K562 (cell line): ENCODE measurements around the gene THOP1. TPM values are rescaled to one million over a fixed set of nuclear protein-coding genes. Genes with fewer than 3 reads are reported as not detected.
A peak's percentile ranks its signal among the peaks of the same experiment; 100 is the strongest.

ENCODE experiments used
- ATAC-seq: fragments of 200-7000 bp; cut with Tn5 transposase; 3 replicates; pipeline ENCODE4 v1.9.1; 2020; ENCODE audit warnings: moderate library complexity
- BruUV-seq: library from RNA; stranded (reverse); fragments of 400-500 nt; replicated peaks from 2 replicates; lab custom pipeline; 2021; lab: Mats Ljungman, UMichigan
- CTCF ChIA-PET: fragments of 300-600 bp; formaldehyde crosslinking; extraction: SDS; loops from one replicate; lab custom pipeline; 2021; ENCODE audit warnings: low intra/inter-chr PET ratio; lab: Yijun Ruan, JAX
- POLR2A ChIA-PET: fragments of 300-600, 350-650 bp; sonication (Branson Sonifier 250); formaldehyde crosslinking; extraction: SDS; loops from one replicate; lab custom pipeline; 2021; ENCODE audit warnings: antibody characterized with exemption, inconsistent platforms; lab: Yijun Ruan, JAX
- DNase-seq, 4 experiments: peaks; one replicate each; pipeline versions ENCODE4 v3.0.0 to v3.0.0-alpha.2; 2011 to 2018; ENCODE audit warnings: low spot score in 3 of 4, mixed read lengths in 3 of 4; ENCODE audit errors: extremely low read depth in 1 of 4
- FAIRE-seq: peaks from 2 replicates; lab custom pipeline; 2011; peaks lifted over from hg19 to GRCh38; lab: Jason Lieb, UNC
- H2AFZ ChIP-seq: 2 replicates; pipeline ENCODE4 v1.6.0; 2011; ENCODE audit warnings: low read depth, low read length, control low read depth, inconsistent platforms
- H3K27ac ChIP-seq: fragments of 200-600 bp; 3 replicates; pipeline ENCODE4 v1.8.0; 2011; ENCODE audit warnings: low read depth, mild to moderate bottlenecking, control low read depth, inconsistent platforms, low read length, moderate library complexity, mixed read lengths; ENCODE audit errors: extremely low read depth
- H3K27me3 ChIP-seq, 2 experiments: fragments of 300-600 bp in 1 of 2; 2 replicates in 1 of 2; 3 replicates in 1 of 2; pipeline versions ENCODE4 v1.6.0 to v1.8.0; 2011; ENCODE audit warnings: inconsistent platforms in 2 of 2, low read length in 2 of 2, mild to moderate bottlenecking in 1 of 2, mixed read lengths in 1 of 2, moderate library complexity in 1 of 2; ENCODE audit not compliant: control insufficient read depth in 2 of 2, insufficient read depth in 2 of 2
- H3K36me3 ChIP-seq: fragments of 300-600 bp; 3 replicates; pipeline ENCODE4 v1.8.0; 2011; ENCODE audit warnings: mild to moderate bottlenecking, low read length, inconsistent platforms; ENCODE audit not compliant: control insufficient read depth, insufficient read depth
- H3K4me1 ChIP-seq, 2 experiments: fragments of 200-600 bp in 1 of 2; replicated peaks in 1 of 2; 2 replicates in 1 of 2; 3 replicates in 1 of 2; pipeline versions ENCODE4 v1.5.1 to v1.8.0; 2011; ENCODE audit warnings: inconsistent platforms in 2 of 2, low read length in 2 of 2, mild to moderate bottlenecking in 1 of 2, mixed read lengths in 1 of 2, moderate library complexity in 1 of 2; ENCODE audit not compliant: control insufficient read depth in 2 of 2, insufficient read depth in 2 of 2
- H3K4me2 ChIP-seq: 2 replicates; pipeline ENCODE4 v1.6.1; 2011; ENCODE audit warnings: low read length, control low read depth, inconsistent platforms, mixed read lengths; ENCODE audit not compliant: insufficient read depth
- H3K4me3 ChIP-seq: fragments of 200-600 bp; sonication (generic), shearing (Covaris generic); 2 replicates; pipeline ENCODE4 v1.5.1; 2016; ENCODE audit warnings: control low read depth, inconsistent platforms
- H3K79me2 ChIP-seq: fragments of 200-600 bp; 3 replicates; pipeline ENCODE4 v1.8.0; 2011; ENCODE audit warnings: low read length, inconsistent platforms; ENCODE audit not compliant: control insufficient read depth, insufficient read depth
- H3K9ac ChIP-seq, 2 experiments: 2 replicates each; pipeline versions ENCODE4 v1.6.0 to v1.6.1; 2011; ENCODE audit warnings: low read depth in 2 of 2, low read length in 2 of 2, control low read depth in 1 of 2, inconsistent platforms in 1 of 2, mild to moderate bottlenecking in 1 of 2, mixed read lengths in 1 of 2; ENCODE audit not compliant: insufficient read depth in 1 of 2
- H3K9me1 ChIP-seq: one replicate; pipeline ENCODE4 v1.6.0; 2011; ENCODE audit warnings: inconsistent platforms, mild to moderate bottlenecking, low read length, moderate library complexity; ENCODE audit not compliant: control insufficient read depth, insufficient read depth
- H3K9me3 ChIP-seq: replicated peaks from 2 replicates; pipeline ENCODE4 v1.5.1; 2011; ENCODE audit warnings: low read depth, low read length, inconsistent platforms; ENCODE audit not compliant: control insufficient read depth, insufficient read depth
- H4K20me1 ChIP-seq: replicated peaks from 2 replicates; pipeline ENCODE4 v1.6.1; 2011; ENCODE audit warnings: low read length, inconsistent platforms, mixed read lengths; ENCODE audit not compliant: control insufficient read depth, insufficient read depth
- ARID3A ChIP-seq: IDR thresholded peaks from 2 replicates; pipeline ENCODE4 v1.6.1; 2012; ENCODE audit warnings: low read depth, low read length, improper control_type of control experiment, borderline replicate concordance
- HNRNPK ChIP-seq: fragments of 200-400 bp; formaldehyde crosslinking; IDR thresholded peaks from one replicate; pipeline ENCODE4 v1.6.1; 2018; ENCODE audit warnings: mild to moderate bottlenecking, low read depth, low read length; ENCODE audit not compliant: poor library complexity, severe bottlenecking
- JUN ChIP-seq, 2 experiments: sonication (generic) in 1 of 2; formaldehyde crosslinking in 1 of 2; IDR thresholded peaks; 2 replicates each; pipeline versions ENCODE4 v1.6.1 to v1.8.0; 2012 to 2022; ENCODE audit warnings: borderline replicate concordance in 2 of 2, mild to moderate bottlenecking in 2 of 2, improper control_type of control experiment in 1 of 2, low read depth in 1 of 2, low read length in 1 of 2, missing genetic modification reagents in 1 of 2
- MEIS2 ChIP-seq: fragments of 450-650 bp; IDR thresholded peaks from 2 replicates; pipeline ENCODE4 v1.6.1; 2014; ENCODE audit warnings: mild to moderate bottlenecking; ENCODE audit not compliant: partially characterized antibody
- MYC ChIP-seq, 2 experiments: fragments of 250-450 bp in 1 of 2; sonication (Bioruptor Pico) in 1 of 2; IDR thresholded peaks; 2 replicates each; pipeline versions ENCODE4 v1.5.1 to v1.6.1; 2012 to 2021; ENCODE audit warnings: low read depth in 2 of 2, borderline replicate concordance in 1 of 2, improper control_type of control experiment in 1 of 2, low read length in 1 of 2, mild to moderate bottlenecking in 1 of 2, moderate library complexity in 1 of 2
- NFXL1 ChIP-seq: fragments of 450-650 bp; formaldehyde crosslinking; IDR thresholded peaks from 2 replicates; pipeline ENCODE4 v1.4.0; 2021; ENCODE audit warnings: mild to moderate bottlenecking
- PHB2 ChIP-seq: fragments of 450-650 bp; IDR thresholded peaks from 2 replicates; pipeline ENCODE4 v1.6.1; 2017; ENCODE audit warnings: low read depth
- SRSF9 ChIP-seq: fragments of 200-400 bp; formaldehyde crosslinking; IDR thresholded peaks from 2 replicates; pipeline ENCODE4 v1.6.1; 2017; ENCODE audit warnings: low read depth, low read length, borderline replicate concordance
- ZC3H11A ChIP-seq: IDR thresholded peaks from 2 replicates; pipeline ENCODE4 v1.6.1; 2012; ENCODE audit warnings: low read depth, low read length, improper control_type of control experiment
- ZNF143 ChIP-seq: sonication (generic); formaldehyde crosslinking; IDR thresholded peaks from 2 replicates; pipeline ENCODE4 v1.9.0; 2022; ENCODE audit warnings: mild to moderate bottlenecking, missing genetic modification reagents
- ZNF184 ChIP-seq: sonication (generic); formaldehyde crosslinking; IDR thresholded peaks from 2 replicates; pipeline ENCODE4 v1.5.0; 2020; ENCODE audit warnings: missing genetic modification reagents
- ZNF609 ChIP-seq: sonication (generic); formaldehyde crosslinking; IDR thresholded peaks from 2 replicates; pipeline ENCODE4 v1.8.1; 2023; ENCODE audit warnings: missing genetic modification reagents, mild to moderate bottlenecking, borderline replicate concordance
- WGBS: fragments of 100-300 bp; shearing (Covaris generic); methylation state at CpG from one replicate; pipeline ENCODE4 v1.1.6; 2016; ENCODE audit warnings: low coverage, mixed read lengths; ENCODE audit not compliant: insufficient coverage; ENCODE audit errors: missing lambda C conversion rate; 5-methylcytosine and 5-hydroxymethylcytosine counted together
- in situ Hi-C: fragments of 300-500 bp; cut with MboI; formaldehyde crosslinking; loops from 4 replicates; pipeline ENCODE4 v1.15.0; 2018; ENCODE audit warnings: inconsistent platforms, mixed read lengths
- intact Hi-C: fragments of 100-400 bp; cut with micrococcal nuclease; formaldehyde crosslinking; loops from 2 replicates; pipeline ENCODE4 v1.14.2; 2022
- polyA plus RNA-seq, 8 experiments: library from polyadenylated mRNA; depleted of rRNA in 4 of 8; stranded (reverse) in 5 of 8; unstranded in 3 of 8; fragments of >200 nt; fragmentation: Nextera tagmentation in 2 of 8; fragmentation: Illumina TruSeq in 1 of 8; extraction: Ambion mirVana in 2 of 8; extraction: Trizol in 1 of 8; gene quantifications; 2 replicates each; pipeline versions ENCODE4 v1.2.1 to v1.2.3, GENCODE V29; 2011 to 2014; ENCODE audit warnings: inconsistent platforms in 1 of 8, missing spikeins in 1 of 8
- total RNA-seq, 7 experiments: library from RNA; depleted of rRNA in 6 of 7; stranded (reverse); fragments of >200 nt in 6 of 7; fragmentation: Illumina TruSeq in 2 of 7; extraction: Trizol in 2 of 7; gene quantifications; 2 replicates each; pipeline versions ENCODE4 v1.2.1 to v1.2.3, GENCODE V29; 2011 to 2021; ENCODE audit warnings: low replicate concordance in 1 of 7

THOP1 gene
- total and polyA plus RNA-seq, 9 of the 15 experiments (the other 6 are each of a cell fraction or from before 2014, with no cell fraction given), result 1.3 to 255 (median 96.1) TPM

DNA sequence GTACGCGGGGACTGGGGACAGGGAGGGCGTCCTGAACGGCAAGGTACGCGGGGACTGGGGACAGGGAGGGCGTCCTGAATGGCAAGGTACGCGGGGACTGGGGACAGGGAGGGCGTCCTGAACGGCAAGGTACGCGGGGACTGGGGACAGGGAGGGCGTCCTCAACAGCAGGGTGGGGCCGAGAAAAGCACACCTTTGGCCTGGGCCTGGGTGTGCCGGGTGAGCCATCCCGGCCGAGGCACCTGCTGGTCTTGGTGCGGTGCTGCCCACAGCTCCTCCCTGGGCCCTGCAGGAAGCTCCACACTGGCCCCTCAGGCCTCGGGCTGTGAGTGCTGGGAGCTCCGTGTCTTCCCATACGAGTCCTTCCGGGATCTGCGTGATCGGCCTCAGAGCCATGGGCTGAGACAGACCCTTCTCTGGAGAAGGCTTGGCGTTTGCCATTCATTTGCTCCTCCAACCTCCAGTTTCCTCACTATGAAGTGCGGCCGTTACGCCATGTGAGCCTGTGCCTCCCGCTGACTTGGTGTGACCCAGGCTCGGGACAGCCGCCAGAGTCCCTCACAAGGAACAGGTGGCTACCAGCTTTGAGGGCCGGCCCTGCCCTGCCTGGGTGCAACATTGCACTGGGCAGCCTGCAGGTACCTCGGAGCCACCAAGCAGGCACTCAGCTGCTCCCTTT is 26.6 kb downstream of the THOP1 start:
- H3K9ac ChIP-seq, result peak overlapping the region in 1 of 2 experiments; percentile 35; a peak in 1 of 4 replicates
- H3K9me1 ChIP-seq, result no peaks in the 10 kb centered on the region
- intact Hi-C loops (no loop called here), in situ Hi-C loops (no loop called here)
- H3K4me3 ChIP-seq, result no peak overlapping the region
- no peaks in the 10 kb centered on the region for H4K20me1 ChIP-seq
- ChIA-PET POLR2A (interaction anchor here (1.1 kb wide), 1 partner anchor 22 kb away, joined by 4 read pairs; no protein-coding TSS in a partner anchor), CTCF (no interaction called here)
- 96% methylated on average over 26 of the region's 34 CpGs for WGBS
- H3K9me3 ChIP-seq, result no peaks in the 10 kb centered on the region
- ATAC-seq (no peak), DNase-seq (no peak), FAIRE-seq (no peak)
- H3K4me1 ChIP-seq, result peaks cover 0 to 21% of the 10 kb centered on the region in 2 experiments; a peak in 2 of 5 replicates
- H3K27ac ChIP-seq, result no peak overlapping the region
- no peaks in the 10 kb centered on the region for H3K79me2 ChIP-seq
- H3K27me3 ChIP-seq, result no peaks in the 10 kb centered on the region
- TF ChIP-seq JUN (IDR thresholded peaks at IDR 0.05; ENCODE audit: borderline replicate concordance, low read depth, low read length) (no peak), JUN (CRISPR knock-in tag; IDR thresholded peaks at IDR 0.05; ENCODE audit: borderline replicate concordance) (no peak), MYC (IDR thresholded peaks at IDR 0.05; ENCODE audit: low read depth, low read length) (no peak), MYC (CRISPR knock-in tag; IDR thresholded peaks at IDR 0.05; ENCODE audit: borderline replicate concordance, low read depth) (no peak), PHB2 (no peak), NFXL1 (CRISPR knock-in tag) (no peak), SRSF9 (no peak), ZNF609 (no peak), ZNF184 (no peak), ZC3H11A (no peak), MEIS2 (no peak), ZNF143 (CRISPR knock-in tag) (no peak), ARID3A (no peak), HNRNPK (no peak)
- BruUV-seq, result no TSS peak
- no peak overlapping the region for H3K4me2 ChIP-seq
- H3K36me3 ChIP-seq, result peaks cover 75% of the 10 kb centered on the region; the same call in 2 of the 3 replicates
- no peak overlapping the region for H2AFZ ChIP-seq
